ENCODE results near the gene RAP1B. TPM values are rescaled to one million over a fixed set of nuclear protein-coding genes. Genes with fewer than 3 reads are reported as not detected.

Gene RAP1B
- total and polyA plus RNA-seq, 2 experiments from 2014 or later, result 275 to 353 TPM

DNA sequence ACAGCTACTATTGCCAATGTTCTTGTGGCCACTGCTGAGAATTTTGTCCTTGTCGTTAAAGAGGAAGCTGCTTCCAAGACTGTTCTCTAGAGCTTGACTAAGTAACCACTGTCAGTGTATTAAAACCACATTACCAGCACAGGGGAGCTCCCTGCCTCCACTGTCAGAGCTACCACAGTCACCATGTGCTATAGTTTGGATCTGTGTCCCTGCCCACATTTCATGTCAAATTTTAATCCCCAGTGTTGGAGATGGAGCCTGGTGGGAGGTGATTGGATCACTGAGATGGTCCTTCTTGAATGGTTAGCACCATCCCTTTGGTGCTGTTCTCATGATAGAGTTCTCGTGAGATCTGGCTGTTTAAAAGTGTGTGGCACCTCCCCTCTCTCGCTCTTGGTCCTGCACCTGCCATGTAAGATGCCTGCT lies 23.2 kb upstream of the RAP1B start:
- Histone ChIP-seq H3F3A (ENCODE audit: insufficient read depth) (no peaks in the 10 kb centered on the region), H3K36me3 (ENCODE audit: low read depth) (no peaks in the 10 kb centered on the region), H3K27me3 (replicated peaks; ENCODE audit: insufficient read depth) (no peaks in the 10 kb centered on the region), H3K9ac (no peak overlapping the region), H4K20me1 (ENCODE audit: insufficient read depth) (no peaks in the 10 kb centered on the region), H2AFZ (no peak overlapping the region), H3K4me3 (no peak overlapping the region), H3K9me2 (ENCODE audit: insufficient read depth) (no peaks in the 10 kb centered on the region), H3K79me2 (ENCODE audit: insufficient read depth) (no peaks in the 10 kb centered on the region), H3K4me2 (ENCODE audit: unreplicated experiment) (no peak overlapping the region), H3K4me1 (ENCODE audit: insufficient read depth) (peaks cover 6% of the 10 kb centered on the region; the same call in 1 of the 2 replicates), H3K27ac (no peak overlapping the region), H3K9me3 (ENCODE audit: low read depth) (no peaks in the 10 kb centered on the region)
- in situ Hi-C loops (cut with MboI), result no loop called here
- no peak for TF ChIP-seq EZH2 (IDR thresholded peaks at IDR 0.05; ENCODE audit: insufficient read depth, poor library complexity, severe bottlenecking)
- no peak for TF ChIP-seq EZH2phosphoT487 (IDR thresholded peaks at IDR 0.05; ENCODE audit: insufficient read depth, low read depth)
- WGBS, 2 experiments (ENCODE audit: low coverage in 1 of 2, low lambda C conversion rate in 2 of 2, missing lambda C conversion rate in 2 of 2), result 61 to 62% methylated on average over 3 of the region's 3 CpGs
- DNase-seq, result no peak

DNA sequence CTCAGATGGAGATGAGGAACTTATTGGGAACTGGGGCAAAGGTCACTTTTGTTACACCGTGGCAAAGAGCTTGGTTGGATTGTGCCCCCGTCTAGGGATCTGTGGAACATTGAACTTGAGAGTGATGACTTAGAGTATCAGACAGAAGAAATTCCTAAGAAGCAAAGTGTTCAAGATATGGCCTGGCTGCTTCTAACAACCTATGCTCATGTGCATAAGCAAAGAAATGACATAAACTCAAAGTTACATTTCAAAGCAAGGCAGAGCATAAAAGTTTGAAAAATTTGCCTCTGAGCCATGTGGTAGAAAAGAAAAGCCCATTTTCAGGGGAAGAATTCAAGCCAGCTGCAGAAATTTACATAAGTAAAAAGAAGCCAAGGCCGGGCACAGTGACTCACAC lies 21.5 kb upstream of the RAP1B start:
- Histone ChIP-seq H3K9ac (no peak overlapping the region), H3K4me1 (ENCODE audit: insufficient read depth) (peaks cover 6% of the 10 kb centered on the region; the same call in 1 of the 2 replicates), H3F3A (ENCODE audit: insufficient read depth) (no peaks in the 10 kb centered on the region), H3K4me3 (no peak overlapping the region), H3K27ac (no peak overlapping the region), H3K27me3 (replicated peaks; ENCODE audit: insufficient read depth) (no peaks in the 10 kb centered on the region), H4K20me1 (ENCODE audit: insufficient read depth) (no peaks in the 10 kb centered on the region), H3K4me2 (ENCODE audit: unreplicated experiment) (no peak overlapping the region), H2AFZ (no peak overlapping the region), H3K36me3 (ENCODE audit: low read depth) (no peaks in the 10 kb centered on the region), H3K9me2 (ENCODE audit: insufficient read depth) (no peaks in the 10 kb centered on the region), H3K9me3 (ENCODE audit: low read depth) (no peaks in the 10 kb centered on the region), H3K79me2 (ENCODE audit: insufficient read depth) (no peaks in the 10 kb centered on the region)
- 84 to 88% methylated on average over 3 of the region's 3 CpGs for WGBS, 2 experiments (ENCODE audit: low coverage in 1 of 2, low lambda C conversion rate in 2 of 2, missing lambda C conversion rate in 2 of 2)
- in situ Hi-C loops (cut with MboI), result no loop called here
- no peak for DNase-seq
- TF ChIP-seq EZH2phosphoT487 (IDR thresholded peaks at IDR 0.05; ENCODE audit: insufficient read depth, low read depth), result no peak
- no peak for TF ChIP-seq EZH2 (IDR thresholded peaks at IDR 0.05; ENCODE audit: insufficient read depth, poor library complexity, severe bottlenecking)

DNA sequence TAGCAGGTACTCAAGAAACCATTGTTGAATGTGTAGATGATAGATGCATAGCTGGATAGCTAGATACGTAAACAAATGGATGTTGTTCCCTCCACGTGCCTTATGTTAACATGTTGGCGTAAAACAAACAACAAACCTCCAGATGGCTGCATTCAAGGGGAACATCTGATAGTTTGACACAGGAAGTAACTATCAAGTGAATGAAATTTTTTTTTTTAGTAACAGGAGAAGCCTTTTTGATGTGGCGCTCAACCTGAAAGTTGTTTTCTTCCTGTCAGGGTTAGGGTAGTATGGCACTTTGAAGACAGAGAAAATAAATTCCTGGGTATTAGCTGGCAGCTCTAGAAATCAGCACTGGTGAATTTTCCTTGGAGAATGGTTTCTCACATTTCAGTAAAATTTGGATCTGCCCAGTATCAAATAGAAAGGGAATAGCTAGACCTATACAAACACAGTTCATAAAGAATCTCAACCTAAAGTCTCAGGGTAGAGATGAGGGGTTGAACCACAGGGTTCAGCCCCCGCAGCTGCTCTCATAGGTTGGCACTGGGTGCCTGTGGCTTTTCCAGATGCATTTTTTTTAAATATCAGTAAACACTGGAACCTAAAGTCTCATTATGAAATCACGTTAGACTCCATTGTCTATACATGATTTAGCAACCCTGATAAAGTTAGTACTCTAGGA lies 18.8 kb upstream of the RAP1B start:
- WGBS, 2 experiments (ENCODE audit: low coverage in 1 of 2, low lambda C conversion rate in 2 of 2, missing lambda C conversion rate in 2 of 2), result 56 to 57% methylated on average over 6 of the region's 6 CpGs
- Histone ChIP-seq H3K4me2 (ENCODE audit: unreplicated experiment) (no peak overlapping the region), H2AFZ (no peak overlapping the region), H3K27me3 (replicated peaks; ENCODE audit: insufficient read depth) (no peaks in the 10 kb centered on the region), H3K9ac (no peak overlapping the region), H3K9me3 (ENCODE audit: low read depth) (no peaks in the 10 kb centered on the region), H3K9me2 (ENCODE audit: insufficient read depth) (no peaks in the 10 kb centered on the region), H3K36me3 (ENCODE audit: low read depth) (no peaks in the 10 kb centered on the region), H3K4me1 (ENCODE audit: insufficient read depth) (no peaks in the 10 kb centered on the region), H3K4me3 (no peak overlapping the region), H3K27ac (no peak overlapping the region), H4K20me1 (ENCODE audit: insufficient read depth) (no peaks in the 10 kb centered on the region), H3F3A (ENCODE audit: insufficient read depth) (no peaks in the 10 kb centered on the region), H3K79me2 (ENCODE audit: insufficient read depth) (no peaks in the 10 kb centered on the region)
- DNase-seq, result no peak
- TF ChIP-seq EZH2 (IDR thresholded peaks at IDR 0.05; ENCODE audit: insufficient read depth, poor library complexity, severe bottlenecking) (no peak), EZH2phosphoT487 (IDR thresholded peaks at IDR 0.05; ENCODE audit: insufficient read depth, low read depth) (no peak)
- in situ Hi-C loops (cut with MboI), result no loop called here

DNA sequence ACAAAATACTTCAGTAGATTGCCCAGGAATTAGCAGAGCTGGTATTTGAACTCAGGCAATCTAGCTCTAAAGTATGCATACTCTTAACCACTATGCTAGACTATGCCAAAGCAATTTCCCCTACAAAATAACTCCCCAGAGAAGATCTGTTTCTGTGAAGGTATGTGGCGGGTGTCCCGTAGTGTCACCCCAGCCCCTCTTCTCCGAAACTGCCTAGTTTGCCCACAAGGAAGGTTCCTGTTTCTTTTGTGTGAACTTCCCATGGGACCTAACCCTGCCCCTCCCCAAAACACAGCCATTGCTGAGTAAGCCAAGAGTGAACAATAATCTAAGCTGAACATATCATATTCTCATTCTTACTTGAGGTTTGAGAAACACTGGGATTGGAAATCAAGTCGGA lies 15.5 kb upstream of the RAP1B start:
- Histone ChIP-seq H3K79me2 (ENCODE audit: insufficient read depth) (no peaks in the 10 kb centered on the region), H3K4me1 (ENCODE audit: insufficient read depth) (no peaks in the 10 kb centered on the region), H3K27me3 (replicated peaks; ENCODE audit: insufficient read depth) (no peaks in the 10 kb centered on the region), H3K9me3 (ENCODE audit: low read depth) (no peaks in the 10 kb centered on the region), H3K4me2 (ENCODE audit: unreplicated experiment) (no peak overlapping the region), H4K20me1 (ENCODE audit: insufficient read depth) (no peaks in the 10 kb centered on the region), H3K9ac (no peak overlapping the region), H3K9me2 (ENCODE audit: insufficient read depth) (no peaks in the 10 kb centered on the region), H3K27ac (no peak overlapping the region), H2AFZ (no peak overlapping the region), H3F3A (ENCODE audit: insufficient read depth) (no peaks in the 10 kb centered on the region), H3K4me3 (no peak overlapping the region), H3K36me3 (ENCODE audit: low read depth) (no peaks in the 10 kb centered on the region)
- TF ChIP-seq EZH2phosphoT487 (IDR thresholded peaks at IDR 0.05; ENCODE audit: insufficient read depth, low read depth), result no peak
- no peak for TF ChIP-seq EZH2 (IDR thresholded peaks at IDR 0.05; ENCODE audit: insufficient read depth, poor library complexity, severe bottlenecking)
- no peak for DNase-seq
- in situ Hi-C loops (cut with MboI), result no loop called here
- 93 to 94% methylated on average over 4 of the region's 4 CpGs for WGBS, 2 experiments (ENCODE audit: low coverage in 1 of 2, low lambda C conversion rate in 2 of 2, missing lambda C conversion rate in 2 of 2)
